ENCODE results near the gene RRP1B.

The RRP1B gene

GRCh38 chr21:43726686-43727518 is 67.5 kb downstream of the RRP1B start:
- no peak for DNase-seq (ENCODE audit: low read depth)

DNA sequence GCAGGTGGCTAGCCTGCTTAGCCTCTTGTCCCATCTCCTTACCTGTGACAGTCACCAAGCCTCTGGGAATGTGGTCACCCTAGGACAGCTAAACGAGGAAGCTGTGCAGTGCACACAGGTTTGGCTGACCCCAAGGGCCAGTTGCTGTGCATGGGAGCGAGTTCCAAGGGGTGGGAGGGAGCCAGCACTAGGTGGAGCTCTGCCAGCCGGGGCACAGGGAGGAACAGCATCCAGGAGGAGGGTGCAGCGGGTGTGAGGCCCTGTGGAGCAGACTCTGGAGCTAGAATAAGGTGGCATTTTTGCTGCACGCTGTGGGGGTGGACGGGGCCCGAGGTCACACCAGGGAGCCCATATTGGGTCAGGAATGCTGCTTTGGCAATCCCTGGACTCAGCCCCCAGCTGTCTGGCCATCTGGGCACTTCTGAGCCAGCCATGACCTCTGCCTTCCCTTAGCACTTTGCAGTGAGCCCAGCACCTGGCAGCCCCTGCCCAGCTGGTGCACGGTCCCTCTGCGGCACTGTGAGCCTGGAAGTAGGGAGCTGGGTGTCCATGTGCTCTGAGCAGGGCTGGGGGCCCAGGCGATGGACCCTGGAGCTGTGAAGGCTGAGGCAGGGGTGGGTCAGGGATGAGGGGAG is 68.3 kb downstream of the RRP1B start:
- DNase-seq (ENCODE audit: low read depth): no peak

GRCh38 chr21:43728154-43728466 is 68.8 kb downstream of the RRP1B start:
- DNase-seq (ENCODE audit: low read depth): no peak

DNA sequence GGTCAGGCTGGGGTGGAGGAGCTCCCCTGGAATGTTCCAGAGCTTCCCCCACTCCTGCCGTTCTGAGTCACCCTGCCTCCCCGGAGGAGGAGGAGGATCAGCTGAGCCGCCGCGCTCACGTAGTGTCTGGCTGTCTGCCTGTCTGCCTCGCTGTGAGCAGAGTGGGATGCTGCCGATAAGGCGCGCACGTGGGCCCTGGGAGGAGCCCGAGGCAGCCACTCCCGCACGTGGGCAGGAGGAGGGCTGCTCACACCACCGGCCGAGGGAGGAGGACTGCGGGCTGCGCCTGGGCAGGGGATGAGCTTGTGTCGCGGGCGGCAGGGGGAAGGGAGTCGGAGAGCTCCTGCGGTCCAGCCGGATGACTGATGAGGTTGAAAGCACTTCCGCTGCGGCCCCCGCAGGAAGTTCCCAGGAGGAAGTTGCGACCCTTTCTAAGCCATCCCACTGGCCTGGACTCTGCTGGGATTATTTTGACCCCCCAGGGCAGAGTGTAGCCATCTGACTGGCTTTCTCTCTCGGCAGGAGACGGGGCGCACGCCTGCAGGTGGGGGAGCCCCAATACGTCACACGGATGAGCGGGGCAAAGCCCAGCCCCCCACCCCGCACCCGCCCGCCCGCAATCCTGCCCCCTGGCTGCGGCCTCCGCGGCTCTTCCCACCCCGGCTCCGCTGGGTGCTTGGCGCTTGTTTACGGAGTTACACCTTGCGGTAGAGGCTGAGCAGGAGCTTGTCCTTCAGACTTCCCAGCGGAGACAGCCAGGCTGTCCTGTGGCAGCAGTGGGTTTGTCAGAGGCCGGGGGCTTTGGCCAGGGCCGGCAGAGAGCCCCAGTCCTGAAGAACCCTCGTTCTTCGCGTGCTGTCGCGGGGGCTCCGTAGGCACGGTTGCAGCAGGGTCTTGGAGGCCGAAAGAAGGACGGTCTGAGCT is 69.4 kb downstream of the RRP1B start:
- peak; percentile 47 for DNase-seq (ENCODE audit: low read depth)

- DNase-seq (ENCODE audit: low read depth): no peak
Observed at GRCh38 chr21:43731476-43731875, 72.1 kb downstream of the RRP1B start.

GRCh38 chr21:43731891-43732711 is 72.7 kb downstream of the RRP1B start:
- no peak for DNase-seq (ENCODE audit: low read depth)

- no peak for DNase-seq (ENCODE audit: low read depth)
Observed at GRCh38 chr21:43733060-43733459, 73.7 kb downstream of the RRP1B start.

GRCh38 chr21:43733529-43734071 is 74.2 kb downstream of the RRP1B start:
- no peak for DNase-seq (ENCODE audit: low read depth)

DNA sequence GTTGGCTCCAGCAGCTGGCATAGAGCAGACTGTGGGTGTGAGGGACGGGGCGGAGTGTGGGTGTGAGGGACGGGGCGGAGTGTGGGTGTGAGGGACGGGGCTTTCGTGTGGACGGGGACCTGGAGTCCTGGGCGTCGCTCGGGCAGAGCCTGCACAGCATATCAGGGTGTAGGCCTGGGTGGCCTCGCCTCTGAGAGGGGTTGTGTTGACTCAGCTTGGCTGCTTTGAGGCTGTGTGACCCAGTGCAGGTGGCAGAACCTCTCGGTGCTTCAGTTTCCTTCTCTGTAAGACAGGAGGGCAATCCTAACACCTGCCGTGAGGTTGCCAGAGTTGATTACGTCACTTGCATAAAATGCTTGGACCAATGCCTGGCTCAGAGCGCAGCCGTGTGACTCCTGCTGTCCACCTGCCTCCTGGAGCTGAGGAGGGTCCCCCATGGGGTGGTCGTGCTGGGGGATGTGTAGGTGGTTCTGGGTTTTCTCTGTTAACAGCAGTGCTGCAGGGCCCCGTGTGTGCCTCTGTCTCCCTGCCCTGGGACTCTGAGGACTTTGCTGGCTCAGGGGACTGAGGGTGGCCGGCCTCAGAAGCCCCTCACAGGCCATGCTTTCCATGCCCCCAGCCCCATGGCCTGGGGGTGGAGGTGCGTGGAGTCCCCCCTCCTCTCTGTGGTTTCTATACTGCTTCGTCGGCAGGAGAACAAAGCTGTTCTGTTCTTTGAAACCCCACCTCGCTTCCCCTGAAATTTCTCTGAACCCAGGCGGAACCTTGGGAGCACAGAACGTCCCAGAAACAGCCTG is 75.0 kb downstream of the RRP1B start:
- DNase-seq (ENCODE audit: low read depth): no peak

GRCh38 chr21:43734928-43735229 is 75.5 kb downstream of the RRP1B start:
- DNase-seq (ENCODE audit: low read depth): no peak

DNA sequence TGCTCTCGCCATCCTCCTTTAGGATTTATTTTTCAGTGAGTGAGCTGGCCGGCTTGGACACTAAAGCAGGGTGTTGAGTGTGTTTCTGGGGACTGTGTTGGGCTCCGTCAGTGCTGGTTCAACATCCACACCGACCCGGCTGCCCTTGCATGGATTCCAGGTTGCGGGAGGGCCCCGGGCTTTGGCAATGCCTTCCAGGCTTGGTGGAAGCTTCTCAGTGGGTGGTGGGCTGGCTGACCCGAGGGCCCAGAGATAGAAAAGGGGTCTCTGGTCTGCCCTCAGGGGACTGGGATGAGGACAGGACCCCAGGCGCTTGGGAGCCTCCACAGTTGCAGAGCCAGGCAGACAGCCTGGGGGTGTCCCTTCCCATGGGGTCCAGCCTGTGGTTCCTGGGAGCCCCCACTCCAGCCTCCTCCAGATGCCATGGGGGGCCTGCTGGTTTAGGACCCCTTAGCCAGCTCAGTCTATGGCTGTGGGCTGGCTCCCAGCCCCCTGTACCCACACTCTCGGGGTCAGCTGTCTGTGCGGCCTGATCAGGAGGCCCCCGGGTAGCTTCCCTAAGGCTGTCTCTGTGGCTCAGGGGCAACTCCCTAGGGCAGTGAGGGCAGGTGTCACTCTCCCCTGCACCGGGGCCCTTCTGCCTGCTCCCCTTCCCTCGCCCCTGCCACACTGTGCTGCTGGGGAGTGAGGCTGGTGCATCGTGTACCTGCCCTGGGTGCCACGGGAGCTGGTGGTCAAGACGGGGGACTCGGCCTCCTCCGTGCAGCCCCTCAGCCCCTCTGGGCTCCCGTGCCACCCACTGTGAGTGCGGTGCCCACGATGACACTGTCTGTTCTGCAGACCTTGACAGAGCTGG is 76.1 kb downstream of the RRP1B start:
- DNase-seq (ENCODE audit: low read depth): no peak

DNA sequence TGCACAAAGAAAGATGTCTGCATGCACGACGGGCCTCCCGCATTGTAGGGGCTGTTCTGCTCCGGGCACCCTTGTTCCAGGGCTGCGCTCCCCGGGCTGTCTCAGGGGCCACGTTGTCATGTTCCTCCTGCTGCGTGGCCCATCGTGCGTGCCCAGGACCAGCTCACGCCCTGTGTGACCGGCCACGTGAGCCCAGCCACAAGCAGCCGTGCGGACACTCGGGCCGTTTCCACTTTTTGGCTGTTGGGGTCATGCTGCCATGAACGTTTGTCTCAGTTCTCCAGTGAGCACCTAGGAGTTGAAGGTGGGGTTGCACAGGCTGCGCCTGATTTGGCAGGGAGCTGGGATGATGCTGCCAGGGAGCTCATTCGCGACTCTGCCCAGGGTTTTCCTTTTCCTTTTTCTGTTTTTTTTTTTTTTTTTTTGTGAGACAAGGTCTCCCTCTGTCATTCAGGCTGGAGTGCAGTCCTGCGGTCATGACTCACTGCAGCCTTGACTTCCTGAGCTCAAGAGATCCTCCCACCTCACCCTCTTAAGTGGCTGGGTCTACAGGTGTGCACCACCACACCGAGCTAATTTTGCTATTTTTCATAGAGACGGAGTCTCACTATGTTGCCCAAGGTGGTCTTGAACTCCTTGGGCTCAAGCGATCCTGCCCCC is 77.0 kb downstream of the RRP1B start:
- DNase-seq (ENCODE audit: low read depth): no peak

DNA sequence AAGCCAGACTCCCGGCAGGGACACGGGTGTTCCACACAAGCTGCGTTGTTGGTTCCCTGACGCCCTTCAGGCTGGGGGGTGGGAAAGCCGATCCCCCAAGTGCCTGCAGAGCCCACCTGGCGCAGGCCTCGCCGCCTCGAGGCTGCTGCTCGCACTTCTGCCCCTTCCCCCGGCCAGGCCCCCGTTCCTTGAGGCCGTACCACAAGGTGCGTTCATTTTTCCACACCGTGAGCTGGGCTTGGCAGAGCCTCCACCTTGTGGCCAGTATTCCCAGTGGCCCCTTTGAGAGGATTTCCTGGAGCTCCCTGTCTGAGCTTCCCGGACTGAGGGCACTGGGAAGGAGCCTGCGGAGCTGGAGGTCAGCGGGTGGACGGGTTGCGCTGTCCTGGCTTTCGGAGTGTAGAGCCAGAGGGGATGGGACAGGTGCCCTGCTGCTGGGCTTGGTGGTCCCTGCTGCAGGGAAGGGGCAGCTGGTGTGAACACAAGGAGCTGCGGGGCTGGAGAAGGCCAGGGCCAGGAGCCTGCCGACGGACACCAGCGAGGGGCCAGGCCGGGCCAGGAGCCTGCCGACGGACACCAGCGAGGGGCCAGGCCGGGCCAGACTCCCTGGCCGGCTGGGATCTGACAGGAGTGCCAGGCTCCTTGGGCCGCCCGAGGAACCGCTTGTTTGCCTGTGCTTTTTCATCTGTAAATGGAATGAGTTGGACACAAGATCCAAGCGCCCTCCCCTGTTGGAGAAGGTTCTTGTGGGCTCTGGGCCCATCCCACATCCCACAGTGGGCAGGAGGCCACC is 78.0 kb downstream of the RRP1B start:
- DNase-seq (ENCODE audit: low read depth): no peak

- no peak for DNase-seq (ENCODE audit: low read depth)
Observed at GRCh38 chr21:43739621-43740435, 80.5 kb downstream of the RRP1B start.

- DNase-seq (ENCODE audit: low read depth): no peak
Observed at GRCh38 chr21:43740497-43741156, 81.3 kb downstream of the RRP1B start.

GRCh38 chr21:43741423-43742096 is 82.2 kb downstream of the RRP1B start:
- no peak for DNase-seq (ENCODE audit: low read depth)

DNA sequence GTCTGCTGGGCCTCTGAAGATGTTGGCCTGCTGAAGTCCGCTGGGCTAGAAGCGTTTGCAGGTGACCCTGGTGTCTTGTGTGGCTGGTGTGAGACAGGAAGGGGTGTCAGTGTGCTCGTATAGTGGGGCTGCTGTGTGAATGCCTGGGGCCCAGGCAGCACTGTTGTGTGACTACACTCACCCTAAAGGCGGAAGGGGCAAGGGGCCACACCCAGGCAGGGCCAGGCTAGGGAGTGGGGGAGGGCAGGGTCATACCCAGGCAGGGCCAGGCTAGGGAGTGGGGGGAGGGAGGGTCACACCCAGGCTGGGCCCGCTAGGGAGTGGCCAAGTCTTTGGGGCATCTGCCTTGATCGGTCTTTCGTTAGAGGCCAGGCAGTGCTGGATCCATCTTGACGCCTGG is 84.6 kb downstream of the RRP1B start:
- no peak for DNase-seq (ENCODE audit: low read depth)
